GM19324 (cell line): ENCODE results near the gene LAX1.
"Not testable (repeated sequence)": the region's sequence is repeated elsewhere in the genome, so short reads cannot be mapped to it uniquely, and the experiment has no call there.

Source experiments
- ATAC-seq: cut with Tn5 transposase; IDR thresholded peaks from one replicate; pipeline ENCODE4 v1.9.1; 2021; ENCODE audit warnings: mild to moderate bottlenecking, moderate library complexity; ENCODE audit not compliant: unreplicated experiment, low FRiP score

The LAX1 gene

GRCh38 chr1:203764105-203765028 is 616 bp upstream of the LAX1 start:
- ATAC-seq: no peak

GRCh38 chr1:203768256-203768655 is 3.3 kb downstream of the LAX1 start:
- no peak for ATAC-seq

- no peak for ATAC-seq
Measured at GRCh38 chr1:203769505-203770343, 4.7 kb downstream of the LAX1 start.

GRCh38 chr1:203771901-203772301 is 6.9 kb downstream of the LAX1 start:
- ATAC-seq: no peak

GRCh38 chr1:203772836-203773235 is 7.9 kb downstream of the LAX1 start:
- ATAC-seq: no peak

GRCh38 chr1:203776636-203777035 is 11.7 kb downstream of the LAX1 start:
- no peak for ATAC-seq

- no peak for ATAC-seq
Measured at GRCh38 chr1:203777596-203777995, 12.6 kb downstream of the LAX1 start.

GRCh38 chr1:203778146-203778545 is 13.2 kb downstream of the LAX1 start:
- no peak for ATAC-seq

- no peak for ATAC-seq
Measured at GRCh38 chr1:203778789-203779188, 13.8 kb downstream of the LAX1 start.

GRCh38 chr1:203781962-203782361 is 17.0 kb downstream of the LAX1 start:
- no peak for ATAC-seq

GRCh38 chr1:203789966-203790365 is 25.0 kb downstream of the LAX1 start:
- no peak for ATAC-seq

- no peak for ATAC-seq
Measured at GRCh38 chr1:203791498-203791897, 26.5 kb downstream of the LAX1 start.

- ATAC-seq: no peak
Measured at GRCh38 chr1:203792486-203792885, 27.5 kb downstream of the LAX1 start.

- ATAC-seq: not testable (repeated sequence)
Measured at GRCh38 chr1:203793561-203793960, 28.6 kb downstream of the LAX1 start.

- ATAC-seq: no peak
Measured at GRCh38 chr1:203794764-203795440, 29.9 kb downstream of the LAX1 start.

GRCh38 chr1:203795441-203796235 is 30.7 kb downstream of the LAX1 start, which contains the start of the genes ZBED6 and ZC3H11A:
Gene ZBED6, plus strand, starts transcription at chr1:203795623. Its CDS starts 1,900 bp downstream, at chr1:203797523.
Gene ZC3H11A, plus strand, starts transcription at chr1:203795623. Its CDS starts 21,448 bp downstream, at chr1:203817071.
- ATAC-seq: peak; percentile 94

GRCh38 chr1:203796236-203796605 is 31.2 kb downstream of the LAX1 start:
- peak; percentile 25 for ATAC-seq

GRCh38 chr1:203797216-203797615 is 32.2 kb downstream of the LAX1 start:
- no peak for ATAC-seq

GRCh38 chr1:203797948-203798655 is 33.1 kb downstream of the LAX1 start:
- no peak for ATAC-seq
